Peyer's patch (tissue), 4 donors: ENCODE results near the gene LRGUK. TPM values are rescaled to one million over a fixed set of nuclear protein-coding genes. Genes with fewer than 3 reads are reported as not detected.

Experiments used
- DNase-seq, 3 donors: peaks; one replicate each; pipeline ENCODE4 v3.0.0-alpha.2; 2017 to 2019
- H3K27ac ChIP-seq, 4 donors: fragments of 200-600 bp; sonication (generic); one replicate each; pipeline ENCODE4 v1.5.1; 2016 to 2019
- H3K27me3 ChIP-seq, 2 donors: fragments of 200-600 bp; sonication (generic); one replicate each; pipeline ENCODE4 v1.5.1; 2019
- H3K36me3 ChIP-seq, 3 donors: fragments of 200-600 bp; sonication (generic); one replicate each; pipeline ENCODE4 v1.5.1; 2016 to 2019
- H3K4me1 ChIP-seq, 4 donors: fragments of 200-600 bp; sonication (generic); one replicate each; pipeline ENCODE4 v1.5.1; 2016 to 2019
- H3K4me3 ChIP-seq, 4 donors: fragments of 200-600 bp; sonication (generic); 1 replicate in 3 of 4; 2 replicates in 1 of 4; pipeline ENCODE4 v1.5.1; 2016 to 2019; ENCODE audit warnings: mild to moderate bottlenecking in 1 of 4
- H3K9me3 ChIP-seq, 4 donors: fragments of 200-600 bp; sonication (generic); one replicate each; pipeline ENCODE4 v1.5.1; 2016 to 2019; ENCODE audit warnings: mild to moderate bottlenecking in 1 of 4
- POLR2A ChIP-seq, 2 donors: fragments of 450-650 bp; IDR thresholded peaks; one replicate each; pipeline ENCODE4 v1.5.1; 2017; ENCODE audit warnings: antibody characterized with exemption in 2 of 2, mild to moderate bottlenecking in 2 of 2, moderate library complexity in 2 of 2
- total RNA-seq, 4 donors: library from RNA; depleted of rRNA; stranded (reverse); fragments of >200 nt; gene quantifications; one replicate each; pipeline ENCODE4 v1.1.0, GENCODE V29; 2016
- TF ChIP-seq, protein P1 (sequence below), 6 experiments: fragments of 450-650 bp in 4 of 6; fragments of 200-600 bp in 2 of 6; sonication (generic) in 1 of 6; IDR thresholded peaks; one replicate each; pipeline ENCODE4 v1.5.1; 2017 to 2019; ENCODE audit warnings: antibody characterized with exemption in 6 of 6, mild to moderate bottlenecking in 3 of 6, moderate library complexity in 1 of 6

LRGUK gene
- total RNA-seq, 4 donors from 2014 or later = 0.40 to 3.3 (median 1.0) TPM

DNA sequence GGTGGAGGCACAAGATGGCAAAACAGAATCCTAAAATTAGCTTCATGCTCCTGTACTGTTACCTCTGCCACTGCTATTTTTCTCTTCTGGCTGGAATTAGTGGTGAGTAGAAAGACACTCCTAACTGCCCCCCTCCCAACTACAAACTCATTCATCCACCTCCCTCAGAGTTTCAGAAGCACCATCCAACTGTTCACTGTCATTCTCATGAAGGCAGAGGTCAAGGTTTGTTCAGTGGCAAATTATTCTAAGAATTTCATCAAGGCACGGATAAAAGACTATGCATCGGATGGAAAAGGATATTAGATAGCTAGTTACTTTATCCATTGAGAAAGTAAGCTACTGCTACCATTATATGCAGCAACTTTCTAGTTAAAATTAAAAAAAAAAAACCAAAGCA lies 59.7 kb downstream of the LRGUK start:
- no peak for DNase-seq
- H3K27ac ChIP-seq = no peak overlapping the region
- TF ChIP-seq, protein P1, sequence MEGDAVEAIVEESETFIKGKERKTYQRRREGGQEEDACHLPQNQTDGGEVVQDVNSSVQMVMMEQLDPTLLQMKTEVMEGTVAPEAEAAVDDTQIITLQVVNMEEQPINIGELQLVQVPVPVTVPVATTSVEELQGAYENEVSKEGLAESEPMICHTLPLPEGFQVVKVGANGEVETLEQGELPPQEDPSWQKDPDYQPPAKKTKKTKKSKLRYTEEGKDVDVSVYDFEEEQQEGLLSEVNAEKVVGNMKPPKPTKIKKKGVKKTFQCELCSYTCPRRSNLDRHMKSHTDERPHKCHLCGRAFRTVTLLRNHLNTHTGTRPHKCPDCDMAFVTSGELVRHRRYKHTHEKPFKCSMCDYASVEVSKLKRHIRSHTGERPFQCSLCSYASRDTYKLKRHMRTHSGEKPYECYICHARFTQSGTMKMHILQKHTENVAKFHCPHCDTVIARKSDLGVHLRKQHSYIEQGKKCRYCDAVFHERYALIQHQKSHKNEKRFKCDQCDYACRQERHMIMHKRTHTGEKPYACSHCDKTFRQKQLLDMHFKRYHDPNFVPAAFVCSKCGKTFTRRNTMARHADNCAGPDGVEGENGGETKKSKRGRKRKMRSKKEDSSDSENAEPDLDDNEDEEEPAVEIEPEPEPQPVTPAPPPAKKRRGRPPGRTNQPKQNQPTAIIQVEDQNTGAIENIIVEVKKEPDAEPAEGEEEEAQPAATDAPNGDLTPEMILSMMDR (IDR thresholded peaks at IDR 0.05) = no peak
- TF ChIP-seq POLR2A (IDR thresholded peaks at IDR 0.05) = no peak
- H3K9me3 ChIP-seq = no peaks in the 10 kb centered on the region
- no peaks in the 10 kb centered on the region for H3K36me3 ChIP-seq
- H3K4me1 ChIP-seq = no peaks in the 10 kb centered on the region
- H3K27me3 ChIP-seq = no peaks in the 10 kb centered on the region
- no peak overlapping the region for H3K4me3 ChIP-seq

DNA sequence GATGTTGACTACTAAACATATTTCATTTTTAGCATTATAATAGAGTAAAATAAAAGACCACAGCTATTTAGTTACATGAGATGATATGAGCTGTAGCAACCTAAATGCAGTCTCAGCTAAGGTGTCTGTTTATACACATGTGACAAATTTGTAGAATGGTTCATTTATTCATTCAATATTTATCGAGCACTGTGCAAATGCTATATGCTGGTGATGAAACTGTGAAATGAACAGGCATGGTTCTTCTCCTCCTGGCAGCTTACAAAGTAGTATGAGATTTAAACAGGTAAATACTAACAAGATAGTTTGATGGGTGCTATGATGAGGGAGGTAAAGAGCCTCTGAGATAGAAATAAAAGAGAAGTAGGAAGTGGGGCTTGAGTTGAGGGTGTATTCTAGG lies 60.8 kb downstream of the LRGUK start:
- H3K4me3 ChIP-seq = no peak overlapping the region
- H3K9me3 ChIP-seq = no peaks in the 10 kb centered on the region
- no peaks in the 10 kb centered on the region for H3K36me3 ChIP-seq
- TF ChIP-seq, protein P1 (IDR thresholded peaks at IDR 0.05) = no peak
- TF ChIP-seq POLR2A (IDR thresholded peaks at IDR 0.05) = no peak
- no peaks in the 10 kb centered on the region for H3K4me1 ChIP-seq
- H3K27me3 ChIP-seq = no peaks in the 10 kb centered on the region
- H3K27ac ChIP-seq = no peak overlapping the region
- no peak for DNase-seq

DNA sequence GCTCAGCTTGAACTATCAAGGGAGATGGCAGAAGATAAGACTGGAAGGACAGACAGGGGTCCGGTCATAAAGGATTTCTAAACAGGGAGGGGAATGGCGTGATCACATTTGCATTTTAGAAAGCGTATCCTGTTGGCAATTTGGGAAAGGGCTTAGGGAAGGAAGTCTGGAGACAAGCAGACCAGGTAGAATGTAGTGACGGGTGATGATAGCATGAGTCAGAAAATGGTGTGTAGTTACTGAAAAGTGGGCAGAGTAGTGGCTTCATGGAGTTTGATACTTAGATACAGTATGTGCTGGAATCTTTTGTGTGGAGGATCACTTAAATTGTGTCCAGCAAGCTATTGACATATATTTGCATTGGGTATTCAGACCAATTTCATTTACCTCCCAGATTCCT lies 61.2 kb downstream of the LRGUK start:
- H3K27me3 ChIP-seq = no peaks in the 10 kb centered on the region
- H3K9me3 ChIP-seq = no peaks in the 10 kb centered on the region
- H3K4me3 ChIP-seq = no peak overlapping the region
- no peaks in the 10 kb centered on the region for H3K4me1 ChIP-seq
- H3K36me3 ChIP-seq = no peaks in the 10 kb centered on the region
- TF ChIP-seq, protein P1 (IDR thresholded peaks at IDR 0.05) = no peak
- no peak for TF ChIP-seq POLR2A (IDR thresholded peaks at IDR 0.05)
- H3K27ac ChIP-seq = no peak overlapping the region
- no peak for DNase-seq

DNA sequence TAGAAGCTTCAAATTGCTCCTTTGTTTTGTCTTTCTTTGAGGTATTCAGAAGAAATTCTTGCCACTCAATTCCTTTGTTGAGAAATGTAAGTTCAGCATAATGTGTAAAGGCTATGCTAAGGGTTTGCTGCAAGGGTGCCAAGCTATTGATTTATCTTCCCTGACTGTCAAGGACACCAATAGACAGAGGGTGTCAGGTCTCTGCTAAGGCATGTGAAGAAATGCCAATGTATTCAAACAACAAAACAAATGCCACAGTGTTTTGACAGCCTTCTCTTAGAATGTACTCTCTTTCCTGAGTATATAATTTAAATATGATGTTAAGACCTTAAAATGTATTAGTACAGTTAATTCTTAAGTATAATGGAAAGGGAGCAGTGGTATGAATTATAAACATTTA lies 62.4 kb downstream of the LRGUK start:
- no peaks in the 10 kb centered on the region for H3K36me3 ChIP-seq

DNA sequence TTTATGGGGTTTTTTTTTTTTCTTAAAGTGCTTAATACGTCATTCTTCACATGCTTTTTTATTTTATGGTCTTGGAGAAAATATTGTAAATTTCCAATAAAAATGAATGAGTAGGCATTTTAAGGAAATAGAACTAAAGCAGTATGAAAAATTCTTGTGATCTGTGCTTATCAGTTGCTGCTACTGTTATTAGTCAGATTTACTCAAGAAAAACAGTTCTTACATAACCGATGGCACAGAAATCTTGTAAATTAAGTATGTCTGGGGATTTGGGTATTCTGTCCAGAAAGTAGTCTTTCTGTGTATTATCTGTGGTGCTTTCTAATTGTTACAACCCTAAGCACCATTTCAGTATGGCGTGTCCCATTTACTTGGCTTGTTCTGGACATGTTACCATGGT lies 64.7 kb downstream of the LRGUK start:
- H3K36me3 ChIP-seq = no peaks in the 10 kb centered on the region
- H3K9me3 ChIP-seq = no peaks in the 10 kb centered on the region
- H3K4me3 ChIP-seq = no peak overlapping the region
- no peak overlapping the region for H3K27ac ChIP-seq
- DNase-seq = no peak
- H3K27me3 ChIP-seq = no peaks in the 10 kb centered on the region
- no peaks in the 10 kb centered on the region for H3K4me1 ChIP-seq
- TF ChIP-seq, protein P1 (IDR thresholded peaks at IDR 0.05) = no peak
- no peak for TF ChIP-seq POLR2A (IDR thresholded peaks at IDR 0.05)

More for the DNA sequence above, 62.4 kb downstream of the LRGUK start:
- Histone ChIP-seq H3K27me3 (no peaks in the 10 kb centered on the region), H3K4me1 (no peaks in the 10 kb centered on the region), H3K9me3 (no peaks in the 10 kb centered on the region), H3K27ac (no peak overlapping the region), H3K4me3 (no peak overlapping the region)
- no peak for DNase-seq
- TF ChIP-seq POLR2A (IDR thresholded peaks at IDR 0.05) = no peak
- TF ChIP-seq, protein P1 (IDR thresholded peaks at IDR 0.05) = no peak

DNA sequence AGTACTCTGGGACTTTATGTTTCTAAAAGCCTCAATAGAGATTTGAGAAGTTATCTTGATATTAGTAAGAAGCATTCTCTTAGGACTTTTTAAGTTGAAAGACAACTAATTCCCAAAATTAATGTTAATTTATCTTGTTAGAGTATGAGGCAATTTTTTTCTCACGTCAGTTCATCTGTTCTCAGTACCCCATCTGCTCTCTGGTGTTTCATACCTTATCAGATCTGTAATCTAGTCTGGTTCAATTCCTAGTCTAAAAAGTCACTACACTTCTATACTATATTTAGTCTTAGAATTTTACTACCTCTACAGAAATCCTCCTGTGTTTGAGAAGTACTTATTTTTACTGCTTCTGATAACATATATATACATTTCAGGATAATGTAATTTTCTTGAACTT lies 66.1 kb downstream of the LRGUK start:
- Histone ChIP-seq H3K4me3 (no peak overlapping the region), H3K4me1 (no peaks in the 10 kb centered on the region), H3K27me3 (no peaks in the 10 kb centered on the region), H3K36me3 (no peaks in the 10 kb centered on the region), H3K27ac (no peak overlapping the region), H3K9me3 (no peaks in the 10 kb centered on the region)
- DNase-seq = no peak
- TF ChIP-seq, protein P1 (IDR thresholded peaks at IDR 0.05) = no peak
- TF ChIP-seq POLR2A (IDR thresholded peaks at IDR 0.05) = no peak
